ENCODE data around the gene GPC3. TPM values are rescaled to one million over a fixed set of nuclear protein-coding genes. Genes with fewer than 3 reads are reported as not detected.

The GPC3 gene
- total RNA-seq, 1 donor: not detected

- DNase-seq (ENCODE audit: low read depth): no peak
- no peak for TF ChIP-seq CTCF (IDR thresholded peaks at IDR 0.05; ENCODE audit: insufficient read depth, low read depth, low read length)
- H3K4me3 ChIP-seq (ENCODE audit: low read depth, low read length): no peak overlapping the region
These were observed 377.7 kb downstream of the GPC3 start for GRCh38 chrX:133607419-133608348.

- TF ChIP-seq CTCF (IDR thresholded peaks at IDR 0.05; ENCODE audit: insufficient read depth, low read depth, low read length): no peak
- H3K4me3 ChIP-seq (ENCODE audit: low read depth, low read length): no peak overlapping the region
- DNase-seq (ENCODE audit: low read depth): no peak
These were observed 378.4 kb downstream of the GPC3 start for GRCh38 chrX:133606990-133607389.

GRCh38 chrX:133604801-133605200 lies 380.6 kb downstream of the GPC3 start:
- H3K4me3 ChIP-seq (ENCODE audit: low read depth, low read length): no peak overlapping the region
- no peak for DNase-seq (ENCODE audit: low read depth)
- no peak for TF ChIP-seq CTCF (IDR thresholded peaks at IDR 0.05; ENCODE audit: insufficient read depth, low read depth, low read length)

- TF ChIP-seq CTCF (IDR thresholded peaks at IDR 0.05; ENCODE audit: insufficient read depth, low read depth, low read length): no peak
- DNase-seq (ENCODE audit: low read depth): no peak
- H3K4me3 ChIP-seq (ENCODE audit: low read depth, low read length): no peak overlapping the region
These were observed 382.5 kb downstream of the GPC3 start for GRCh38 chrX:133602881-133603280.

GRCh38 chrX:133601116-133601515 lies 384.3 kb downstream of the GPC3 start:
- no peak for DNase-seq (ENCODE audit: low read depth)
- no peak overlapping the region for H3K4me3 ChIP-seq (ENCODE audit: low read depth, low read length)
- TF ChIP-seq CTCF (IDR thresholded peaks at IDR 0.05; ENCODE audit: insufficient read depth, low read depth, low read length): no peak

GRCh38 chrX:133600536-133600935 lies 384.9 kb downstream of the GPC3 start:
- TF ChIP-seq CTCF (IDR thresholded peaks at IDR 0.05; ENCODE audit: insufficient read depth, low read depth, low read length): no peak
- H3K4me3 ChIP-seq (ENCODE audit: low read depth, low read length): no peak overlapping the region
- DNase-seq (ENCODE audit: low read depth): no peak
